GOT3 (cell line): ENCODE measurements around the gene PCDHB11.
"Not testable (repeated sequence)": the region's sequence is repeated elsewhere in the genome, so short reads cannot be mapped to it uniquely, and the experiment has no call there.

Experiments
- DNase-seq: peaks from one replicate; lab custom pipeline; 2025; ENCODE audit warnings: mixed read lengths; lab: John Stamatoyannopoulos, UW

The PCDHB11 gene

GRCh38 chr5:141186897-141187512 lies 12.4 kb upstream of the PCDHB11 start, which contains the start of gene PCDHB9:
Gene PCDHB9 (plus strand): TSS chr5:141187161. CDS start chr5:141187319, 158 bp downstream.
- DNase-seq = no peak

- DNase-seq = not testable (repeated sequence)
These were observed 10.7 kb upstream of the PCDHB11 start for GRCh38 chr5:141188682-141189081.

- not testable (repeated sequence) for DNase-seq
These were observed 10.3 kb upstream of the PCDHB11 start for GRCh38 chr5:141189131-141189530.

- no peak for DNase-seq
These were observed 7.2 kb upstream of the PCDHB11 start, which contains the start of gene PCDHB10 for GRCh38 chr5:141192110-141192725. Gene PCDHB10 (plus strand): TSS chr5:141192353. CDS start chr5:141192553, 200 bp downstream.

- DNase-seq = not testable (repeated sequence)
These were observed 5.1 kb upstream of the PCDHB11 start for GRCh38 chr5:141194332-141194731.

- DNase-seq = no peak
These were observed 3.1 kb upstream of the PCDHB11 start for GRCh38 chr5:141196363-141196762.

GRCh38 chr5:141201126-141201525 lies 1.7 kb downstream of the PCDHB11 start:
- DNase-seq = not testable (repeated sequence)

- not testable (repeated sequence) for DNase-seq
These were observed 2.2 kb downstream of the PCDHB11 start for GRCh38 chr5:141201646-141202045.

GRCh38 chr5:141208478-141208877 lies 9.1 kb downstream of the PCDHB11 start, which contains the start of gene PCDHB12:
Gene PCDHB12 (plus strand): TSS chr5:141208719. CDS start chr5:141208908, 189 bp downstream.
- DNase-seq = no peak

GRCh38 chr5:141210281-141210680 lies 10.9 kb downstream of the PCDHB11 start:
- not testable (repeated sequence) for DNase-seq

- DNase-seq = not testable (repeated sequence)
These were observed 11.4 kb downstream of the PCDHB11 start for GRCh38 chr5:141210849-141211248.

GRCh38 chr5:141213656-141214339 lies 14.4 kb downstream of the PCDHB11 start, which contains the start of gene PCDHB13:
Gene PCDHB13 (plus strand): TSS chr5:141213919. CDS start chr5:141214124, 205 bp downstream.
- peak; percentile 47 for DNase-seq

- not testable (repeated sequence) for DNase-seq
These were observed 15.2 kb downstream of the PCDHB11 start for GRCh38 chr5:141214583-141214982.

GRCh38 chr5:141215504-141215903 lies 16.1 kb downstream of the PCDHB11 start:
- not testable (repeated sequence) for DNase-seq

GRCh38 chr5:141216035-141216434 lies 16.6 kb downstream of the PCDHB11 start:
- DNase-seq = not testable (repeated sequence)

GRCh38 chr5:141223112-141223783 lies 23.8 kb downstream of the PCDHB11 start, which contains the start of gene PCDHB14:
Gene PCDHB14 (plus strand): TSS chr5:141223343. CDS start chr5:141223506, 163 bp downstream.
- no peak for DNase-seq

GRCh38 chr5:141224844-141225243 lies 25.4 kb downstream of the PCDHB11 start:
- DNase-seq = not testable (repeated sequence)

- not testable (repeated sequence) for DNase-seq
These were observed 26.0 kb downstream of the PCDHB11 start for GRCh38 chr5:141225421-141225820.

- no peak for DNase-seq
These were observed 34.8 kb downstream of the PCDHB11 start for GRCh38 chr5:141234109-141234667.

- not testable (repeated sequence) for DNase-seq
These were observed 36.5 kb downstream of the PCDHB11 start for GRCh38 chr5:141235922-141236321.
